ENCODE data around the gene REXO1. TPM values are rescaled to one million over a fixed set of nuclear protein-coding genes. Genes with fewer than 3 reads are reported as not detected.

Gene REXO1
- polyA plus RNA-seq, 1 experiment, result 5.4 TPM

GRCh38 chr19:1872807-1873523 is 24.7 kb upstream of the REXO1 start:
- DNase-seq (ENCODE audit: low read depth, low spot score), result no peak
- Histone ChIP-seq H3K27ac (ENCODE audit: low read depth, low read length) (peak overlapping the region; percentile 39), H3K4me3 (ENCODE audit: low read depth, low read length) (peak overlapping the region; percentile 32; the same call in 1 of the 2 replicates), H3K27me3 (ENCODE audit: control insufficient read depth, insufficient read depth, low read length) (no peaks in the 10 kb centered on the region), H3K9me3 (ENCODE audit: control insufficient read depth, insufficient read depth, low read length) (peaks cover 5% of the 10 kb centered on the region; the same call in 1 of the 2 replicates)
- POLR2A ChIA-PET, result no interaction called here
- CTCF ChIA-PET, result no interaction called here
- no peak for TF ChIP-seq CTCF (IDR thresholded peaks at IDR 0.05; ENCODE audit: low read depth, low read length)

GRCh38 chr19:1871630-1872029 is 23.3 kb upstream of the REXO1 start:
- POLR2A ChIA-PET, result no interaction called here
- no peaks in the 10 kb centered on the region for H3K27me3 ChIP-seq (ENCODE audit: control insufficient read depth, insufficient read depth, low read length)
- CTCF ChIA-PET, result no interaction called here

GRCh38 chr19:1871140-1871597 is 22.9 kb upstream of the REXO1 start:
- no peak overlapping the region for H3K27ac ChIP-seq (ENCODE audit: low read depth, low read length)
- POLR2A ChIA-PET, result no interaction called here
- TF ChIP-seq CTCF (IDR thresholded peaks at IDR 0.05; ENCODE audit: low read depth, low read length), result no peak
- peaks cover 5% of the 10 kb centered on the region; the same call in 1 of the 2 replicates for H3K9me3 ChIP-seq (ENCODE audit: control insufficient read depth, insufficient read depth, low read length)
- CTCF ChIA-PET, result no interaction called here
- H3K4me3 ChIP-seq (ENCODE audit: low read depth, low read length), result no peak overlapping the region
- H3K27me3 ChIP-seq (ENCODE audit: control insufficient read depth, insufficient read depth, low read length), result no peaks in the 10 kb centered on the region
- no peak for DNase-seq (ENCODE audit: low read depth, low spot score)

More at GRCh38 chr19:1871630-1872029, 23.3 kb upstream of the REXO1 start:
- H3K27ac ChIP-seq (ENCODE audit: low read depth, low read length), result no peak overlapping the region
- H3K4me3 ChIP-seq (ENCODE audit: low read depth, low read length), result no peak overlapping the region
- TF ChIP-seq CTCF (IDR thresholded peaks at IDR 0.05; ENCODE audit: low read depth, low read length), result no peak
- H3K9me3 ChIP-seq (ENCODE audit: control insufficient read depth, insufficient read depth, low read length), result peaks cover 5% of the 10 kb centered on the region; the same call in 1 of the 2 replicates
- DNase-seq (ENCODE audit: low read depth, low spot score), result no peak

GRCh38 chr19:1868971-1869370 is 20.7 kb upstream of the REXO1 start:
- CTCF ChIA-PET, result no interaction called here

More at GRCh38 chr19:1868971-1869370, 20.7 kb upstream of the REXO1 start:
- Histone ChIP-seq H3K27me3 (ENCODE audit: control insufficient read depth, insufficient read depth, low read length) (no peaks in the 10 kb centered on the region), H3K27ac (ENCODE audit: low read depth, low read length) (no peak overlapping the region), H3K9me3 (ENCODE audit: control insufficient read depth, insufficient read depth, low read length) (no peaks in the 10 kb centered on the region), H3K4me3 (ENCODE audit: low read depth, low read length) (no peak overlapping the region)
- POLR2A ChIA-PET, result interaction anchor here (0.8 kb wide), 1 partner anchor 264 kb away, joined by 5 read pairs; the partner anchor contains the start of gene UQCR11
- TF ChIP-seq CTCF (IDR thresholded peaks at IDR 0.05; ENCODE audit: low read depth, low read length), result no peak
- DNase-seq (ENCODE audit: low read depth, low spot score), result no peak
